Measurements from ENCODE around the gene LBP. TPM values are rescaled to one million over a fixed set of nuclear protein-coding genes. Genes with fewer than 3 reads are reported as not detected.
A peak's percentile ranks its signal among the peaks of the same experiment; 100 is the strongest.

LBP gene
- total RNA-seq, 5 donors from 2014 or later (not counting 1 experiment from before 2014, with no cell fraction given) = 0.32 TPM; not detected in 4

DNA sequence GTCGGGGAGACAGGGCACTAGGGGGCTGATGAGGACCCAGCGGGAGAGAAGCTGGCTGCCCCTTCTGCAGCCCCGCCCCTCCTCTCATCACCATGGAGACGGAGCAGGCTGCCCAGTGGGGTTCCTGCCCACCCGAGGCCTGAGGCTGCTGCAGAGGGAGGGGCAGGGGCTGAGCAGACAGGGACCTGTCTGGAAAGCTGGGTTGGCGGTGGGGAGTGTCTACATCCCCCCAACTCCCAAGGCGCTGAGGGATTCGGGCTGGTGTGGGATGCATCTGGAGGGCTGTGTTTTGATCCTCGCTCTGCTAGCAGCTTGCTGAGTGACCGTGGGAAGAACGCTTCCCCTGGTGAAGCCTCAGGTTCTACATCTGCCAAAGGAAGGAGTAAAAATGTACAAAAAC is 43.5 kb upstream of the LBP start:
- no peak overlapping the region for H3K27ac Mint-ChIP-seq
- 18% methylated on average over 4 of the region's 11 CpGs for WGBS (ENCODE audit: insufficient coverage)
- H3K27ac ChIP-seq (ENCODE audit: low read length) = no peak overlapping the region
- DNase-seq (no peak), ATAC-seq (replicated peaks in 1 of 4) (no peak)
- H3K4me3 ChIP-seq (ENCODE audit: control insufficient read depth in 1 of 2, extremely low read depth in 1 of 2, low read length in 1 of 2) = no peak overlapping the region
- no peaks in the 10 kb centered on the region for H3K36me3 Mint-ChIP-seq
- CTCF ChIA-PET = no interaction called here
- no peak overlapping the region for H3K4me3 Mint-ChIP-seq
- no peaks in the 10 kb centered on the region for H3K36me3 ChIP-seq (ENCODE audit: control insufficient read depth in 2 of 2, extremely low read depth in 1 of 2, insufficient read depth in 1 of 2, low read length in 1 of 2)
- POLR2A ChIA-PET = no interaction called here
- H3K9me3 Mint-ChIP-seq = no peaks in the 10 kb centered on the region
- no peaks in the 10 kb centered on the region for H3K9me3 ChIP-seq
- H3K27me3 Mint-ChIP-seq = peaks cover 54 to 60% of the 10 kb centered on the region in 2 donors
- H3K4me1 Mint-ChIP-seq = peaks cover 10 to 20% (median 15%) of the 10 kb centered on the region in 3 donors
- H3K4me1 ChIP-seq (ENCODE audit: control insufficient read depth in 1 of 2, extremely low read depth in 1 of 2, insufficient read depth in 2 of 2, low read length in 2 of 2) = peaks cover 0 to 7% of the 10 kb centered on the region in 2 experiments
- H3K27me3 ChIP-seq (replicated peaks in 1 of 2; ENCODE audit: control insufficient read depth in 2 of 2, extremely low read depth in 1 of 2, insufficient read depth in 2 of 2, low read length in 1 of 2) = peaks cover 0 to 59% of the 10 kb centered on the region in 2 experiments

- ChIA-PET POLR2A (no interaction called here), CTCF (interaction anchor here in 1 of 2 donors (0.6 kb wide), 1 partner anchor 1652 kb away, joined by 4 read pairs; no protein-coding TSS in a partner anchor)
- Histone ChIP-seq H3K27ac (ENCODE audit: low read length) (no peak within 1 kb of the TSS), H3K9me3 (no peaks in the 10 kb centered on the region), H3K4me3 (ENCODE audit: control insufficient read depth in 1 of 2, extremely low read depth in 1 of 2, low read length in 1 of 2) (no peak within 1 kb of the TSS), H3K4me1 (ENCODE audit: control insufficient read depth in 1 of 2, extremely low read depth in 1 of 2, insufficient read depth in 2 of 2, low read length in 2 of 2) (peaks cover 0 to 7% of the 10 kb centered on the region in 2 experiments), H3K36me3 (ENCODE audit: control insufficient read depth in 2 of 2, extremely low read depth in 1 of 2, insufficient read depth in 1 of 2, low read length in 1 of 2) (no peaks in the 10 kb centered on the region), H3K27me3 (replicated peaks in 1 of 2; ENCODE audit: control insufficient read depth in 2 of 2, extremely low read depth in 1 of 2, insufficient read depth in 2 of 2, low read length in 1 of 2) (peaks cover 0 to 66% of the 10 kb centered on the region in 2 experiments)
- H3K4me1 Mint-ChIP-seq = peaks cover 10 to 20% (median 15%) of the 10 kb centered on the region in 3 donors
- peaks cover 54 to 60% of the 10 kb centered on the region in 2 donors for H3K27me3 Mint-ChIP-seq
- WGBS (ENCODE audit: insufficient coverage) = 3% methylated on average over 14 of the region's 21 CpGs
- H3K4me3 Mint-ChIP-seq = no peak within 1 kb of the TSS
- ATAC-seq (replicated peaks in 1 of 4) = peak in 1 of 4 experiments; percentile 37
- no peak within 1 kb of the TSS for H3K27ac Mint-ChIP-seq
- no peaks in the 10 kb centered on the region for H3K9me3 Mint-ChIP-seq
- H3K36me3 Mint-ChIP-seq = no peaks in the 10 kb centered on the region
- peak in 1 of 35 experiments; percentile 33 for DNase-seq
These were observed 42.3 kb upstream of the LBP start, which contains the start of gene BPI for GRCh38 chr20:38303908-38304379. BPI (plus strand) TSS chr20:38304156; CDS start chr20:38304224, 68 bp downstream.

DNA sequence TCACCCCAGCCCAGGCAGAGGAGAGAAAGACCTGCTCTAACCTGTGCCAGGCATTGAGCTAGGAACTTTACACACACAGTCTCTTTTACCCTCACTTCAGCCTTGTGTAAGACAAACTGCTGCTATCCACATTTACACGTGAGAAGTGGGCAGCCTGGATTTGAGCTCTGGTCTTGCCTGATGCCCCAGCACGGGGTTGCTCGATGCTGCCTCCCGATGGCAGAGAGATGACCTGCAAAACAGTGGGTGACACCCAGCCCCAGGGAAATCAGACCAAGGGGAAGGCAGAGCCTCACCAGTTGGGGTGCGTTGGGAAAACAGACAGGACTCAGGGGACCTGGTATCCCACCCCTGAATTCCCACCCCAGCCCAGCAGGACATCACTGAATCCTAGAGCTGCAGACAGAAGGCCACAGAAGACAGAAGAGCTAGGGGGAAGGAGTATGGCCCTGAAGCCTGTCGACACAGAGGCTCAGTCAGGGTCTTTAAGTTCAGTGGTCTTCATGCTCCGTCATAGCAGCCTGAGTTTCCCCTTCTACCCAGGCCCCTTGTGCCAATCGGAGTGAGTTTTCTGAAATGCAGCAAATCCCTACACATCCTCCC is 41.3 kb upstream of the LBP start:
- no peak overlapping the region for H3K4me3 ChIP-seq (ENCODE audit: control insufficient read depth in 1 of 2, extremely low read depth in 1 of 2, low read length in 1 of 2)
- Mint-ChIP-seq H3K36me3 (no peaks in the 10 kb centered on the region), H3K27ac (no peak overlapping the region), H3K27me3 (peaks cover 54 to 62% of the 10 kb centered on the region in 2 donors), H3K9me3 (no peaks in the 10 kb centered on the region), H3K4me3 (no peak overlapping the region), H3K4me1 (peaks cover 10 to 20% (median 15%) of the 10 kb centered on the region in 3 donors)
- DNase-seq (peak in 4 of 35 experiments; percentile 6 to 22 (median 10)), ATAC-seq (replicated peaks in 1 of 4) (no peak)
- no peaks in the 10 kb centered on the region for H3K36me3 ChIP-seq (ENCODE audit: control insufficient read depth in 2 of 2, extremely low read depth in 1 of 2, insufficient read depth in 1 of 2, low read length in 1 of 2)
- ChIA-PET CTCF (interaction anchor here (0.6 to 0.7 kb wide), 2 partner anchors 749 to 870 kb away, joined by 4 to 12 read pairs; no protein-coding TSS in a partner anchor), POLR2A (no interaction called here)
- no peaks in the 10 kb centered on the region for H3K9me3 ChIP-seq
- peaks cover 0 to 7% of the 10 kb centered on the region in 2 experiments for H3K4me1 ChIP-seq (ENCODE audit: control insufficient read depth in 1 of 2, extremely low read depth in 1 of 2, insufficient read depth in 2 of 2, low read length in 2 of 2)
- peaks cover 0 to 60% of the 10 kb centered on the region in 2 experiments for H3K27me3 ChIP-seq (replicated peaks in 1 of 2; ENCODE audit: control insufficient read depth in 2 of 2, extremely low read depth in 1 of 2, insufficient read depth in 2 of 2, low read length in 1 of 2)
- 40% methylated on average over 7 of the region's 8 CpGs for WGBS (ENCODE audit: insufficient coverage)
- H3K27ac ChIP-seq (ENCODE audit: low read length) = no peak overlapping the region

GRCh38 chr20:38305541-38305940 is 40.7 kb upstream of the LBP start:
- Mint-ChIP-seq H3K4me3 (no peak overlapping the region), H3K27me3 (peaks cover 56 to 66% of the 10 kb centered on the region in 2 donors), H3K36me3 (no peaks in the 10 kb centered on the region), H3K27ac (no peak overlapping the region), H3K9me3 (no peaks in the 10 kb centered on the region), H3K4me1 (peaks cover 10 to 20% (median 15%) of the 10 kb centered on the region in 3 donors)
- POLR2A ChIA-PET = no interaction called here
- H3K27ac ChIP-seq (ENCODE audit: low read length) = no peak overlapping the region
- H3K36me3 ChIP-seq (ENCODE audit: control insufficient read depth in 2 of 2, extremely low read depth in 1 of 2, insufficient read depth in 1 of 2, low read length in 1 of 2) = no peaks in the 10 kb centered on the region
- no CpG with 5 or more reads among the region's 4 CpGs for WGBS (ENCODE audit: insufficient coverage)
- peaks cover 0 to 61% of the 10 kb centered on the region in 2 experiments for H3K27me3 ChIP-seq (replicated peaks in 1 of 2; ENCODE audit: control insufficient read depth in 2 of 2, extremely low read depth in 1 of 2, insufficient read depth in 2 of 2, low read length in 1 of 2)
- DNase-seq (no peak), ATAC-seq (replicated peaks in 1 of 4) (no peak)
- CTCF ChIA-PET = interaction anchor here (0.5 to 0.7 kb wide), 3 partner anchors 47 to 871 kb away, joined by 4 to 12 read pairs (median 8); no protein-coding TSS in a partner anchor
- H3K9me3 ChIP-seq = no peaks in the 10 kb centered on the region
- H3K4me1 ChIP-seq (ENCODE audit: control insufficient read depth in 1 of 2, extremely low read depth in 1 of 2, insufficient read depth in 2 of 2, low read length in 2 of 2) = peaks cover 0 to 7% of the 10 kb centered on the region in 2 experiments
- no peak overlapping the region for H3K4me3 ChIP-seq (ENCODE audit: control insufficient read depth in 1 of 2, extremely low read depth in 1 of 2, low read length in 1 of 2)

DNA sequence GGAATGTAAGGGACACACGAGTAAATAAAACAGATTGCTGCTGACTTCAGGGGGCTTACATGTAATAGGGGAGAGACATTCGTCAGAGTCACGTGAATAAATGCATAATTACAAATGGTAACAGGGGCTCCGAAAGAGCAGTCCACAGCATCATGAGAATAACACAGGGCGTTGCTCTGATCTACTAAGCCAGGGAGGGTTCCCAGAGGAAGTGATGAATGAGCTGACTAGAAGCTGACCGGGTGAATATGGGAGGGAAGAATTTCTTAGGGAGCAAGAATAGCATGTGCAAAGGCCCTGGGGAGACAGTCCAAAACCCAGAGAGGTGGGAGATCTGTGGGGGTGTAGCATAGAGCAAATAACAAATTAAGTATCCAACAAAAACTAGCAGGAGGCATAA is 39.9 kb upstream of the LBP start:
- H3K9me3 ChIP-seq = no peaks in the 10 kb centered on the region
- H3K4me3 ChIP-seq (ENCODE audit: control insufficient read depth in 1 of 2, extremely low read depth in 1 of 2, low read length in 1 of 2) = no peak overlapping the region
- H3K4me3 Mint-ChIP-seq = no peak overlapping the region
- H3K9me3 Mint-ChIP-seq = no peaks in the 10 kb centered on the region
- peaks cover 10 to 20% (median 15%) of the 10 kb centered on the region in 3 donors for H3K4me1 Mint-ChIP-seq
- 60% methylated on average over 2 of the region's 6 CpGs for whole genome bisulfite sequencing (ENCODE audit: insufficient coverage)
- peaks cover 0 to 7% of the 10 kb centered on the region in 2 experiments for H3K4me1 ChIP-seq (ENCODE audit: control insufficient read depth in 1 of 2, extremely low read depth in 1 of 2, insufficient read depth in 2 of 2, low read length in 2 of 2)
- peaks cover 59 to 66% of the 10 kb centered on the region in 2 donors for H3K27me3 Mint-ChIP-seq
- H3K36me3 Mint-ChIP-seq = no peaks in the 10 kb centered on the region
- ATAC-seq (replicated peaks in 1 of 4) (no peak), DNase-seq (no peak)
- no peaks in the 10 kb centered on the region for H3K36me3 ChIP-seq (ENCODE audit: control insufficient read depth in 2 of 2, extremely low read depth in 1 of 2, insufficient read depth in 1 of 2, low read length in 1 of 2)
- peaks cover 0 to 61% of the 10 kb centered on the region in 2 experiments for H3K27me3 ChIP-seq (replicated peaks in 1 of 2; ENCODE audit: control insufficient read depth in 2 of 2, extremely low read depth in 1 of 2, insufficient read depth in 2 of 2, low read length in 1 of 2)
- CTCF ChIA-PET = no interaction called here
- H3K27ac ChIP-seq (ENCODE audit: low read length) = no peak overlapping the region
- H3K27ac Mint-ChIP-seq = no peak overlapping the region
- POLR2A ChIA-PET = no interaction called here

- Mint-ChIP-seq H3K36me3 (no peaks in the 10 kb centered on the region), H3K4me3 (no peak overlapping the region), H3K4me1 (peaks cover 10 to 20% (median 15%) of the 10 kb centered on the region in 3 donors), H3K27ac (no peak overlapping the region), H3K27me3 (peaks cover 52 to 58% of the 10 kb centered on the region in 2 donors), H3K9me3 (no peaks in the 10 kb centered on the region)
- ChIA-PET CTCF (no interaction called here), POLR2A (no interaction called here)
- Histone ChIP-seq H3K36me3 (ENCODE audit: control insufficient read depth in 2 of 2, extremely low read depth in 1 of 2, insufficient read depth in 1 of 2, low read length in 1 of 2) (no peaks in the 10 kb centered on the region), H3K27ac (ENCODE audit: low read length) (no peak overlapping the region), H3K4me3 (ENCODE audit: control insufficient read depth in 1 of 2, extremely low read depth in 1 of 2, low read length in 1 of 2) (no peak overlapping the region), H3K27me3 (replicated peaks in 1 of 2; ENCODE audit: control insufficient read depth in 2 of 2, extremely low read depth in 1 of 2, insufficient read depth in 2 of 2, low read length in 1 of 2) (peaks cover 0 to 60% of the 10 kb centered on the region in 2 experiments), H3K9me3 (no peaks in the 10 kb centered on the region), H3K4me1 (ENCODE audit: control insufficient read depth in 1 of 2, extremely low read depth in 1 of 2, insufficient read depth in 2 of 2, low read length in 2 of 2) (peaks cover 0 to 7% of the 10 kb centered on the region in 2 experiments)
- 65% methylated on average over 4 of the region's 8 CpGs for WGBS (ENCODE audit: insufficient coverage)
- ATAC-seq (replicated peaks in 1 of 4) = no peak
- no peak for DNase-seq
These were observed 38.8 kb upstream of the LBP start for GRCh38 chr20:38307371-38308046.
